Activated CD8-positive, alpha-beta T cell treated with anti-CD3 and anti-CD28 coated beads, Interleukin-2, amount 10 ng/mL, durations not matched to agents 7 days and 5 days (primary cell): ENCODE results near the gene WWOX. TPM values are rescaled to one million over a fixed set of nuclear protein-coding genes. Genes with fewer than 3 reads are reported as not detected.

Experiments used
- ATAC-seq: fragments of 150-1000 bp; cut with Tn5 transposase; one replicate; pipeline ENCODE4 v1.10.0; 2021; ENCODE audit warnings: moderate library complexity
- CTCF ChIA-PET: fragments of 350-600 bp; sonication (Branson Sonifier 250); formaldehyde crosslinking; loops from one replicate; lab custom pipeline; 2021; ENCODE audit warnings: antibody characterized with exemption; lab: Charles Lee
- POLR2A ChIA-PET: fragments of 350-600 bp; sonication (Branson Sonifier 250); formaldehyde crosslinking; loops from one replicate; lab custom pipeline; 2021; ENCODE audit warnings: antibody characterized with exemption; lab: Charles Lee
- DNase-seq: peaks from one replicate; pipeline ENCODE4 v3.0.0-alpha.2; 2020
- H3K27ac Mint-ChIP-seq: one replicate; pipeline ENCODE4 v1.8.0; 2021; ENCODE audit warnings: mild to moderate bottlenecking, mixed read lengths
- H3K27me3 Mint-ChIP-seq: one replicate; pipeline ENCODE4 v1.8.0; 2021; ENCODE audit warnings: low read depth, mixed read lengths
- H3K36me3 Mint-ChIP-seq: one replicate; pipeline ENCODE4 v1.8.0; 2021; ENCODE audit warnings: low read depth, mixed read lengths
- H3K4me1 Mint-ChIP-seq: one replicate; pipeline ENCODE4 v1.8.0; 2021; ENCODE audit warnings: low read depth, mixed read lengths
- H3K4me3 Mint-ChIP-seq: one replicate; pipeline ENCODE4 v1.8.0; 2021; ENCODE audit warnings: mild to moderate bottlenecking, mixed read lengths
- H3K9me3 Mint-ChIP-seq: one replicate; pipeline ENCODE4 v1.8.0; 2022; ENCODE audit warnings: mixed read lengths; ENCODE audit not compliant: insufficient read depth
- total RNA-seq, 2 experiments: library from RNA; stranded (reverse); gene quantifications; one replicate each; pipeline ENCODE4 v1.2.3, GENCODE V29; 2021

Gene WWOX
- total RNA-seq, 2 experiments from 2014 or later = 34.4 to 34.9 TPM

GRCh38 chr16:78200023-78200389, 100.6 kb downstream of the WWOX start:
- ChIA-PET POLR2A (no interaction called here), CTCF (no interaction called here)
- no peak for DNase-seq
- H3K9me3 Mint-ChIP-seq = no peaks in the 10 kb centered on the region
- no peak overlapping the region for H3K4me3 Mint-ChIP-seq
- H3K27ac Mint-ChIP-seq = no peak overlapping the region
- H3K36me3 Mint-ChIP-seq = no peaks in the 10 kb centered on the region
- H3K4me1 Mint-ChIP-seq = no peaks in the 10 kb centered on the region
- no peaks in the 10 kb centered on the region for H3K27me3 Mint-ChIP-seq
- no peak for ATAC-seq

GRCh38 chr16:78200623-78201096, 101.2 kb downstream of the WWOX start:
- ChIA-PET CTCF (no interaction called here), POLR2A (no interaction called here)
- Mint-ChIP-seq H3K4me1 (no peaks in the 10 kb centered on the region), H3K4me3 (no peak overlapping the region), H3K27ac (no peak overlapping the region), H3K36me3 (no peaks in the 10 kb centered on the region), H3K27me3 (no peaks in the 10 kb centered on the region), H3K9me3 (no peaks in the 10 kb centered on the region)
- DNase-seq (no peak), ATAC-seq (no peak)

DNA sequence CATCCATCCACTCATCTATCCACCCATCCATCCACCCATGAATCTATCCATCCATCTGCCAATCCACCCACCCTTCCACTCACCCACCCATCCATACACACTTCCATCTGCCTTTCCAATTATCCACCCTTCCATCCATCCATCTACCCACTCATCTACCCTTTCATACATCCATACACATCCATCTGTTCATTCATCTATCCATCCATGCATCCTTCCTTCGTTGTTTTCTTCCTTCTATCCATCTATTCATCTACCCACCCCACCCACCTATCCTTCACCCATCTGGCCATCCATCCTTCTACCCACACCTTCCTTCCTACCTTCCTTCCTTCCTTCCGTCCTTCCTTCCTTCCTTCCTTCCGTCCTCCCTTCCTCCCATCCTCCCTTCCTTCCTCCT, 106.1 kb downstream of the WWOX start:
- Mint-ChIP-seq H3K9me3 (no peaks in the 10 kb centered on the region), H3K27me3 (no peaks in the 10 kb centered on the region), H3K4me1 (no peaks in the 10 kb centered on the region), H3K36me3 (no peaks in the 10 kb centered on the region), H3K4me3 (no peak overlapping the region), H3K27ac (no peak overlapping the region)
- DNase-seq = no peak
- ChIA-PET POLR2A (no interaction called here), CTCF (no interaction called here)
- no peak for ATAC-seq

- no peaks in the 10 kb centered on the region for H3K27me3 Mint-ChIP-seq
- POLR2A ChIA-PET = no interaction called here
- ATAC-seq = no peak
- CTCF ChIA-PET = no interaction called here
- H3K36me3 Mint-ChIP-seq = no peaks in the 10 kb centered on the region
- H3K9me3 Mint-ChIP-seq = no peaks in the 10 kb centered on the region
- DNase-seq = no peak
- H3K4me1 Mint-ChIP-seq = no peaks in the 10 kb centered on the region
- no peak overlapping the region for H3K27ac Mint-ChIP-seq
- no peak overlapping the region for H3K4me3 Mint-ChIP-seq
These were observed 107.3 kb downstream of the WWOX start for GRCh38 chr16:78206623-78207223.

GRCh38 chr16:78209951-78210661, 110.7 kb downstream of the WWOX start:
- no peak for DNase-seq
- no peak overlapping the region for H3K4me3 Mint-ChIP-seq
- ChIA-PET CTCF (no interaction called here), POLR2A (no interaction called here)
- no peaks in the 10 kb centered on the region for H3K27me3 Mint-ChIP-seq
- no peak for ATAC-seq
- no peaks in the 10 kb centered on the region for H3K36me3 Mint-ChIP-seq
- H3K9me3 Mint-ChIP-seq = no peaks in the 10 kb centered on the region
- no peaks in the 10 kb centered on the region for H3K4me1 Mint-ChIP-seq
- no peak overlapping the region for H3K27ac Mint-ChIP-seq

DNA sequence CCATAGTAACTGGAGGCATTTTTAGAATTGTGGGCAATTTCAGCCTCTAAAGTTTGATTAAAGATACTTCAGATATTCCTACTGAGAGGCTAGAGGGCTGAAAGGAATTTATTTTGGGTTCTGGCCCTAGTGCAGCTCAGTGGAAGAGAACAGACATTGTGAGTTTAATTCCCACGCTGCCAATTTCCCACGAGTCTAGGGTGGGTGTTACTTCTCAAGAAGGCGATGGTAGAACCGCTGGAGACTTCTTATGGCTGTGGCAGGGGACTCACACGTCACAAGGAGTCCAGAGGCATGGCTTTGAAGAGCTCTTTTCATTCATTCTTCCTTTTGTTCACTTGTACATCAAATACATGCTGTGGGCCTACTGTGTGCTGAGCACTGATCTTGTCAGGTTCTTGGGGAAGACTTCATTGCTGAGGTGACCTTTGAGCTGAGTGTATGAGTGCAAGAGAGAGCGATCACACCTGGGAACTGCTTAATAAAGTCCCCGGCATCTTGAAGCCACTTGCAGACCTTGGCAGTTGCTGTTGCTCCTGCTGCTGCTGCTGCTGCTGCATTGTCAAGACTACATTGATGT, 111.7 kb downstream of the WWOX start:
- ChIA-PET CTCF (no interaction called here), POLR2A (no interaction called here)
- DNase-seq (no peak), ATAC-seq (no peak)
- H3K4me3 Mint-ChIP-seq = no peak overlapping the region
- no peaks in the 10 kb centered on the region for H3K27me3 Mint-ChIP-seq
- no peaks in the 10 kb centered on the region for H3K4me1 Mint-ChIP-seq
- H3K36me3 Mint-ChIP-seq = no peaks in the 10 kb centered on the region
- no peaks in the 10 kb centered on the region for H3K9me3 Mint-ChIP-seq
- no peak overlapping the region for H3K27ac Mint-ChIP-seq

GRCh38 chr16:78211946-78212345, 112.5 kb downstream of the WWOX start:
- ChIA-PET POLR2A (no interaction called here), CTCF (no interaction called here)
- ATAC-seq (no peak), DNase-seq (no peak)
- no peak overlapping the region for H3K27ac Mint-ChIP-seq
- no peaks in the 10 kb centered on the region for H3K27me3 Mint-ChIP-seq
- no peaks in the 10 kb centered on the region for H3K36me3 Mint-ChIP-seq
- H3K4me1 Mint-ChIP-seq = no peaks in the 10 kb centered on the region
- H3K9me3 Mint-ChIP-seq = no peaks in the 10 kb centered on the region
- no peak overlapping the region for H3K4me3 Mint-ChIP-seq

GRCh38 chr16:78212674-78213073, 113.2 kb downstream of the WWOX start:
- ChIA-PET POLR2A (no interaction called here), CTCF (no interaction called here)
- Mint-ChIP-seq H3K9me3 (no peaks in the 10 kb centered on the region), H3K4me3 (no peak overlapping the region), H3K27me3 (no peaks in the 10 kb centered on the region), H3K36me3 (no peaks in the 10 kb centered on the region), H3K27ac (no peak overlapping the region), H3K4me1 (no peaks in the 10 kb centered on the region)
- ATAC-seq = no peak
- DNase-seq = no peak

DNA sequence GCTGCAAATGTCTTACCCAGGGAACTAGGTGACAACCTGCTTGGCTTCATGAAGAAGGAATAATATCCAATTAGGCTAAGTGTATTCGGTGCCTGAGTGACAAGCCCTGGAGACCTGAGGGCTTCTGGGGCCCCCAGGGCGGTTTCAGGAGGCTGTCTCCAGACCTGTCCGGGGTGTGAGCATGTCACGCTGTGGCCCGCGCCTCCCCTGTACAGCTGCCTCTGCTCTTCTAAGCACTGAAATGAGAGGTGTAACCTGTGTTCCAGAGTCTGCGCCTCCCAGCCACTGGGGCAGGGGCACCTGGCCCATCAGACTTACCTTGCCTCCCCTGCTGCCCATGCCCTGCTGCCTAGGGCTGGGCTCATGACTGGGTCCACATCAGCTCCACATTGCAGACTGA, 114.3 kb downstream of the WWOX start:
- Mint-ChIP-seq H3K4me3 (no peak overlapping the region), H3K9me3 (no peaks in the 10 kb centered on the region), H3K27me3 (no peaks in the 10 kb centered on the region), H3K27ac (no peak overlapping the region), H3K4me1 (no peaks in the 10 kb centered on the region), H3K36me3 (no peaks in the 10 kb centered on the region)
- CTCF ChIA-PET = no interaction called here
- ATAC-seq (no peak), DNase-seq (no peak)
- POLR2A ChIA-PET = no interaction called here

DNA sequence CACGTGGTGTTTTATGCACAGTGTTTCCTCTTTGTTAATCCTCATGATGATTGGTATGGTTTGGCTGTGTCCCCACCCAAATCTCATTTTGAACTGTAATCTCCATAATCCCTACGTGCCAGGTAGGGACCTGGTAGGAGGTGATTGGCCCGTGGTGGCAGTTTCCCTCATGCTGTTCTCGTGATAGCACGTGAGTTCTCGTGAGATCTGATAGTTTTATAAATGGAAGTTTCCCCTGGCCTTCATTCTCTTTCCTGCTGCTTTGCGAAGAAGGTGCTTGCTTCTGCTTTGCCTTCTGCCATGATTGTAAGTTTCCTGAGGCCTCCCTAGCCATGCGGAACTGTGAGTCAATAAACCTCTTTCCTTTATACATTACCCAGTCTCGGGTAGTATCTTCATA, 115.8 kb downstream of the WWOX start:
- no peak for DNase-seq
- Mint-ChIP-seq H3K27me3 (no peaks in the 10 kb centered on the region), H3K36me3 (no peaks in the 10 kb centered on the region), H3K4me1 (no peaks in the 10 kb centered on the region), H3K4me3 (no peak overlapping the region), H3K9me3 (no peaks in the 10 kb centered on the region), H3K27ac (no peak overlapping the region)
- ChIA-PET CTCF (no interaction called here), POLR2A (no interaction called here)
- no peak for ATAC-seq

- Mint-ChIP-seq H3K27ac (no peak overlapping the region), H3K27me3 (no peaks in the 10 kb centered on the region), H3K4me1 (no peaks in the 10 kb centered on the region), H3K36me3 (no peaks in the 10 kb centered on the region), H3K4me3 (no peak overlapping the region), H3K9me3 (no peaks in the 10 kb centered on the region)
- no peak for DNase-seq
- ATAC-seq = no peak
- POLR2A ChIA-PET = no interaction called here
- CTCF ChIA-PET = no interaction called here
These were observed 116.8 kb downstream of the WWOX start for GRCh38 chr16:78216166-78216745.

- DNase-seq = no peak
- H3K36me3 Mint-ChIP-seq = no peaks in the 10 kb centered on the region
- CTCF ChIA-PET = no interaction called here
- H3K27me3 Mint-ChIP-seq = no peaks in the 10 kb centered on the region
- H3K4me1 Mint-ChIP-seq = no peaks in the 10 kb centered on the region
- ATAC-seq = no peak
- no peaks in the 10 kb centered on the region for H3K9me3 Mint-ChIP-seq
- POLR2A ChIA-PET = no interaction called here
- H3K4me3 Mint-ChIP-seq = no peak overlapping the region
- no peak overlapping the region for H3K27ac Mint-ChIP-seq
These were observed 117.8 kb downstream of the WWOX start for GRCh38 chr16:78217276-78217675.
